ENCODE measurements around the gene IL1RAPL2.

DNA sequence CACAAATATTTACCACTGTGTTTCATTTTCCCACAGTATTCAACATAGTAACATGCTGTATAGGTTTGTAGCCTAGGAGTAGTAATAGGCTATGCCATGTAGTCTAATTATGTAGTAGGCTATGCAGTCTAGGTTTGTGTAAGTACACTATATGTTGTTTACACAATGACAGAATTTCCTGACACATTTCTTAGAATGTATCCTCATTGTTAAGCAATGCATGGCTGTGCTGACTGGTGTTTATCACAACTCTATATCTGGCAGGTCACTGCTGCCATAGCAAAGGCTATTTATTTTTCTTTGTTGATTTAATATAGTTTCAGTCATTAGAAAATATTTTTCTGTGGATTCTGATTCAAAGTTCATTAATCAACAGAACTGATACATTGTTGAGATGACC lies 762.8 kb downstream of the IL1RAPL2 start:
- TF ChIP-seq CTCF (IDR thresholded peaks at IDR 0.05 in 4 of 5, conservative IDR thresholded peaks at IDR 0.05 in 1 of 5) (no peak), POLR2A (IDR thresholded peaks at IDR 0.05) (no peak)
